GM12801 (cell line): Measurements from ENCODE around the gene CIITA.

Experiments used
- TF ChIP-seq, protein P1 (sequence below): IDR thresholded peaks from one replicate; pipeline ENCODE4 v1.5.1; 2011; ENCODE audit warnings: control low read depth; ENCODE audit not compliant: insufficient read length; ENCODE audit errors: extremely low read depth

Gene CIITA

DNA sequence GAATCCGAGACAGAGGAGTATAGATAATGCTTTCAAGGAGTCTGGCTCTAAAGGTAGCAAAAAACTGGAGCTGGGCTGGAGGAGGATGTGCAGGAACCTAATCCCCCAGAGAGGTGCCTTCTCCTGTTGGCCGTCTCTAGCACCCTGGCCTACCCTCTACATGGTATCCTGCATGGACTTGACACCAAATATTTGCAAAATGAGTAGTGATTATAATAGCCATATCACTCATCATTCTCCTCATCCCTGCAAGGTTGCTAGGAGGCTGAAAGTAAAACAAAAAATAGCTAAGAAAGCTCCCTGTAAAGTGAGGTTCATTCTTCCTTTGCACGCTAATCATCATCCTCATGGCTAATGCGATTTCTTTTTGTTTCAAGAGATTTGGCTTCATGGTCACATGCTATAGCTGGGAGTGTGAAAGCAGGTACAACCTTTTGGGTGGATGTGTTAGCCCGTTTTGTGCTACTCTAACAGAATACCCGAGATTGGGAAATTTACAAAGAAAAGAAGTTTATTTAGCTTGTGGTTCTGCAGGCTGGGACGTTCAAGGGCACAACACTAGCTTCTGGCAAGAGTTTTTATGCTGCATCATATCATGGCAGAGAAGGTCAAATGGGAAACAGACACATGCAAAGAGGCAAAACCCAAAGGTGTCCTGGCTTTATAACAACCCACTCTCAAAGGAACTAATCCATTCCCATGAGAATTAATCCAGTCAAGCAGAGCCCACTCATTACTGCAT lies 27.1 kb upstream of the CIITA start:
- TF ChIP-seq, protein P1, sequence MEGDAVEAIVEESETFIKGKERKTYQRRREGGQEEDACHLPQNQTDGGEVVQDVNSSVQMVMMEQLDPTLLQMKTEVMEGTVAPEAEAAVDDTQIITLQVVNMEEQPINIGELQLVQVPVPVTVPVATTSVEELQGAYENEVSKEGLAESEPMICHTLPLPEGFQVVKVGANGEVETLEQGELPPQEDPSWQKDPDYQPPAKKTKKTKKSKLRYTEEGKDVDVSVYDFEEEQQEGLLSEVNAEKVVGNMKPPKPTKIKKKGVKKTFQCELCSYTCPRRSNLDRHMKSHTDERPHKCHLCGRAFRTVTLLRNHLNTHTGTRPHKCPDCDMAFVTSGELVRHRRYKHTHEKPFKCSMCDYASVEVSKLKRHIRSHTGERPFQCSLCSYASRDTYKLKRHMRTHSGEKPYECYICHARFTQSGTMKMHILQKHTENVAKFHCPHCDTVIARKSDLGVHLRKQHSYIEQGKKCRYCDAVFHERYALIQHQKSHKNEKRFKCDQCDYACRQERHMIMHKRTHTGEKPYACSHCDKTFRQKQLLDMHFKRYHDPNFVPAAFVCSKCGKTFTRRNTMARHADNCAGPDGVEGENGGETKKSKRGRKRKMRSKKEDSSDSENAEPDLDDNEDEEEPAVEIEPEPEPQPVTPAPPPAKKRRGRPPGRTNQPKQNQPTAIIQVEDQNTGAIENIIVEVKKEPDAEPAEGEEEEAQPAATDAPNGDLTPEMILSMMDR, result no peak

DNA sequence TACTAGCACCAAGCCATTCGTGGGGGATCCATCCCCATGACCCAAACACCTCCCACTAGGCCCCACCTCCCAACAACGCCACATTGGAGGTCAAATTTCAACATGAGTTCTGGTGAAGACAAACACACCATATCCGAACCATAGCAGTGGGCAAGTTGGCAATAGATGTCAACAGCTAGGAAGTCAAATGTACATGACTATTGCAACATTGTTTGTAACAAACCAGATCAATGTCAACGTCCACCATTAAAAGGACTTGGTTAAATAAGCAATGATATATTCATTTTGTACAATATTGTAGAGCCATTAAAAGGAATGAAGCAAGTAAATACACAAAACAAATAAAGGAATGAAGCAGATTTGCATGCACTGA lies 26.5 kb upstream of the CIITA start:
- TF ChIP-seq, protein P1, result no peak

DNA sequence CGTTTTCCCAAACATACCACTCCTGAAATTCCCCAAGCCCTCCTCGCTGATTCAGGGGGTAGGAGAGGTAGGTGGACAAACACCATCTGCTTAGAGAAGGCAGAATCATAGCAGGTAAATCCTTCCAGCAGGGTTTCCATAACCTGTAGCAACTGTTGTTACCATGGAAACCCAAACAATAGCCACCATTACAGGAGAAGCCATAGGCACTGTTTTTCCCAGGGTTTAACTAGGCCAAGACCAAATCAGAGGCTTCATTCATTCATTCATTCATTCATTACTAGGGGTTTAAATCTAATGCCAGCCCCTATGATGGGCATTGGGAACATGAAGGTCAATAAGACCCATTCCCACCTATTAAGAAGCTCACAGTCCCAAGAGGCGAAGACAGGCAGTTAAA lies 25.5 kb upstream of the CIITA start:
- TF ChIP-seq, protein P1, result no peak

DNA sequence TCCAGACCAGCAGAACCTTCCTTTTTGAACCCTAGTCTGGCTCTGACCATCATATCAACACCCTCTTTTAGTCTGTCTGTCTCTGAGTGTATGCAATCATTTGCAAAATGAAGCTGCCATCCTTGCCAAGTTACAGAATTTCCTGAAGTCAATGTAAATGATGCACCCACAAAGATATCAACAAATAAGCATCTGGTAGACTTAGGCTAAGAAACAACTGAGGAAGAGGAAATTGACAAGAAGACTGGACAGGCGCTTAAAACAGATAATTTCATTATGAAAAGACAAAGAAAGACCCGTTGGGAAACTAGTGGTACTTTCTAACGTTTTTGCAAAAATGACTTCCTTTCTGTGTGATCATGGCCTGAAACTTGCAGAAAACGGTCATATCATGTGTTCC lies 24.7 kb upstream of the CIITA start:
- TF ChIP-seq, protein P1, result no peak

DNA sequence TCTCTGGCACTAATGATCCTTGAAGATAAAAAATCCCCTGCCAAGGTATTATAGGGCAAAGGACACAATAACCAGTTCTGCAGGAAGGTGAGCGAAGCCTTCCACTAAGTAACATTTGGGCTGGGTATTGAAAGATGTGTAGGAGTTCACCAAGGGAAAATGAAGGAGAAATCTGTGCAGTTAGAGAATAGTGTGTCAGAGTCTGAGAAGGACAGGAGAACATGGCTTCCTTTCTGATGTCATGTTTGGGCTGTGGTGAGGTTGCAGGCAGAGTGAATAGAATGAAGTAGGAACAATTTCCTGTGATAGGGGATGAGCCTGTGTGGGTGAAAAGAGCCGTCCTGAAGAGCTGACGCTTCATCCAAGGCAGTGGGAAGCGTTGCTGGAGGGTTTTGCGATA lies 24.1 kb upstream of the CIITA start:
- TF ChIP-seq, protein P1, result no peak

DNA sequence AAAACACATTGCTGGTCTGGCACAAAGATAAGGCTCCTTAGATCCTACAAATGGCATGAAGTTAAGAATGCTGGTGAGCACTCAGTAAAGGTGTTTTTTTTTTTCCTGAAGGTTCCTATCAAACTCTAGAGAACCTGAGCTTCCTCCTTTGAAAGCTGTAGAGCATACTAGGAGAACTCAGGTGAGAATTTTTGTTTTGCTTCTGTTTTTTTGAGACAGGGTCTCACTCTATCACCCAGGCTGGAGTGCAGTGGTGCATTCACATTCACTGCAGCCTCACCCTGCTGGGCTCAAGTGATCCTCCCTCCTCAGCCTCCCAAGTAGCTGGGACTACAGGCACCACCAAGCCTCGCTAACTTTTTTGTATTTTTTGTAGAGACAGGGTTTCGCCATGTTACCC lies 21.0 kb upstream of the CIITA start:
- TF ChIP-seq, protein P1, result no peak

DNA sequence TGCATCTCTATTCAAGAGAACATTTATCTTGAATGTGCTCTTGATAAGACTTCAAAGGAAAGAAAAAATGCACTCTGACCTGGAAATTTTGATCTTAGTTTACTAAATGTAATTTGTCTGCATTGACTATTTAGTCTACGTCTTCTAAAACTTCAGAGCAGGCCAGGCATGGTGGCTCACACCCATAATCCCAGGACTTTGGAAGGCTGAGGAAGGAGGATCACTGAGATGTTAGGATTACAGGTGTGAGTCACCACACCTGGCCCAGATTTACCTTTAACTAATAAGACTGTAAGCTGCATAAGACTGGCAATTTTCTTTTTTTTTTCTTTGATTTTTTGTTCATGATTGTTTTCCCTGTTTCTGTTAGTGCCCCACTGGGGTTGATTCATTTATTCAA lies 18.8 kb upstream of the CIITA start:
- TF ChIP-seq, protein P1, result no peak
